ENCODE results near the gene EIF3I.
"Not testable (repeated sequence)": the region's sequence is repeated elsewhere in the genome, so short reads cannot be mapped to it uniquely, and the experiment has no call there.

The EIF3I gene

GRCh38 chr1:32263236-32263593 is 41.0 kb downstream of the EIF3I start:
- H3K36me3 ChIP-seq (ENCODE audit: control insufficient read depth in 5 of 5, insufficient read depth in 5 of 5, low read length in 5 of 5); H3K9me3 ChIP-seq (ENCODE audit: control insufficient read depth in 5 of 5, low read length in 5 of 5); H3K27me3 ChIP-seq (ENCODE audit: control insufficient read depth in 5 of 5, insufficient read depth in 4 of 5, low read length in 5 of 5); H3K27ac ChIP-seq (ENCODE audit: low read depth, low read length); H3K4me1 ChIP-seq (ENCODE audit: control insufficient read depth in 5 of 5, insufficient read depth in 5 of 5, low read length in 5 of 5); H3K4me3 ChIP-seq (ENCODE audit: low read depth in 1 of 5, low read length in 5 of 5); H3K9ac ChIP-seq (ENCODE audit: low read length in 5 of 5): not testable (repeated sequence)

- H3K4me3 ChIP-seq (ENCODE audit: low read depth in 1 of 5, low read length in 5 of 5): no peak overlapping the region
- no peaks in the 10 kb centered on the region for H3K27me3 ChIP-seq (ENCODE audit: control insufficient read depth in 5 of 5, insufficient read depth in 4 of 5, low read length in 5 of 5)
- H3K27ac ChIP-seq (ENCODE audit: low read depth, low read length): no peak overlapping the region
- H3K36me3 ChIP-seq (ENCODE audit: control insufficient read depth in 5 of 5, insufficient read depth in 5 of 5, low read length in 5 of 5): no peaks in the 10 kb centered on the region
- H3K9me3 ChIP-seq (ENCODE audit: control insufficient read depth in 5 of 5, low read length in 5 of 5): no peaks in the 10 kb centered on the region
- no peak overlapping the region for H3K9ac ChIP-seq (ENCODE audit: low read length in 5 of 5)
- peaks cover 0 to 5% (median 0%) of the 10 kb centered on the region in 5 donors for H3K4me1 ChIP-seq (ENCODE audit: control insufficient read depth in 5 of 5, insufficient read depth in 5 of 5, low read length in 5 of 5)
These were observed 41.5 kb downstream of the EIF3I start for GRCh38 chr1:32263744-32264143.

GRCh38 chr1:32265846-32266245 is 43.6 kb downstream of the EIF3I start:
- Histone ChIP-seq H3K27me3 (ENCODE audit: control insufficient read depth in 5 of 5, insufficient read depth in 4 of 5, low read length in 5 of 5) (no peaks in the 10 kb centered on the region), H3K27ac (ENCODE audit: low read depth, low read length) (no peak overlapping the region), H3K9ac (ENCODE audit: low read length in 5 of 5) (no peak overlapping the region), H3K4me3 (ENCODE audit: low read depth in 1 of 5, low read length in 5 of 5) (no peak overlapping the region), H3K36me3 (ENCODE audit: control insufficient read depth in 5 of 5, insufficient read depth in 5 of 5, low read length in 5 of 5) (no peaks in the 10 kb centered on the region), H3K4me1 (ENCODE audit: control insufficient read depth in 5 of 5, insufficient read depth in 5 of 5, low read length in 5 of 5) (peaks cover 0 to 5% (median 0%) of the 10 kb centered on the region in 5 donors), H3K9me3 (ENCODE audit: control insufficient read depth in 5 of 5, low read length in 5 of 5) (no peaks in the 10 kb centered on the region)

- Histone ChIP-seq H3K4me3 (ENCODE audit: low read depth in 1 of 5, low read length in 5 of 5) (no peak overlapping the region), H3K27me3 (ENCODE audit: control insufficient read depth in 5 of 5, insufficient read depth in 4 of 5, low read length in 5 of 5) (peaks cover 0 to 1% (median 0%) of the 10 kb centered on the region in 5 donors), H3K9me3 (ENCODE audit: control insufficient read depth in 5 of 5, low read length in 5 of 5) (no peaks in the 10 kb centered on the region), H3K4me1 (ENCODE audit: control insufficient read depth in 5 of 5, insufficient read depth in 5 of 5, low read length in 5 of 5) (peaks cover 0 to 5% (median 0%) of the 10 kb centered on the region in 5 donors), H3K36me3 (ENCODE audit: control insufficient read depth in 5 of 5, insufficient read depth in 5 of 5, low read length in 5 of 5) (no peaks in the 10 kb centered on the region), H3K9ac (ENCODE audit: low read length in 5 of 5) (no peak overlapping the region), H3K27ac (ENCODE audit: low read depth, low read length) (no peak overlapping the region)
These were observed 44.8 kb downstream of the EIF3I start for GRCh38 chr1:32266921-32267591.

- Histone ChIP-seq H3K9me3 (ENCODE audit: control insufficient read depth in 5 of 5, low read length in 5 of 5) (no peaks in the 10 kb centered on the region), H3K4me1 (ENCODE audit: control insufficient read depth in 5 of 5, insufficient read depth in 5 of 5, low read length in 5 of 5) (peaks cover 0 to 5% (median 0%) of the 10 kb centered on the region in 5 donors), H3K27ac (ENCODE audit: low read depth, low read length) (no peak overlapping the region), H3K4me3 (ENCODE audit: low read depth in 1 of 5, low read length in 5 of 5) (no peak overlapping the region), H3K9ac (ENCODE audit: low read length in 5 of 5) (no peak overlapping the region), H3K36me3 (ENCODE audit: control insufficient read depth in 5 of 5, insufficient read depth in 5 of 5, low read length in 5 of 5) (no peaks in the 10 kb centered on the region), H3K27me3 (ENCODE audit: control insufficient read depth in 5 of 5, insufficient read depth in 4 of 5, low read length in 5 of 5) (peaks cover 2 to 18% (median 16%) of the 10 kb centered on the region in 5 donors)
These were observed 47.5 kb downstream of the EIF3I start for GRCh38 chr1:32269744-32270143.

GRCh38 chr1:32272557-32273390 is 50.6 kb downstream of the EIF3I start:
- H3K4me3 ChIP-seq (ENCODE audit: low read depth in 1 of 5, low read length in 5 of 5): no peak overlapping the region
- H3K9me3 ChIP-seq (ENCODE audit: control insufficient read depth in 5 of 5, low read length in 5 of 5): no peaks in the 10 kb centered on the region
- no peak overlapping the region for H3K27ac ChIP-seq (ENCODE audit: low read depth, low read length)
- H3K4me1 ChIP-seq (ENCODE audit: control insufficient read depth in 5 of 5, insufficient read depth in 5 of 5, low read length in 5 of 5): peaks cover 0 to 6% (median 3%) of the 10 kb centered on the region in 5 donors
- no peaks in the 10 kb centered on the region for H3K36me3 ChIP-seq (ENCODE audit: control insufficient read depth in 5 of 5, insufficient read depth in 5 of 5, low read length in 5 of 5)
- peaks cover 20 to 36% (median 31%) of the 10 kb centered on the region in 5 donors for H3K27me3 ChIP-seq (ENCODE audit: control insufficient read depth in 5 of 5, insufficient read depth in 4 of 5, low read length in 5 of 5)
- H3K9ac ChIP-seq (ENCODE audit: low read length in 5 of 5): no peak overlapping the region

- Histone ChIP-seq H3K4me3 (ENCODE audit: low read depth in 1 of 5, low read length in 5 of 5) (no peak overlapping the region), H3K4me1 (ENCODE audit: control insufficient read depth in 5 of 5, insufficient read depth in 5 of 5, low read length in 5 of 5) (peaks cover 0 to 6% (median 3%) of the 10 kb centered on the region in 5 donors), H3K36me3 (ENCODE audit: control insufficient read depth in 5 of 5, insufficient read depth in 5 of 5, low read length in 5 of 5) (no peaks in the 10 kb centered on the region), H3K27me3 (ENCODE audit: control insufficient read depth in 5 of 5, insufficient read depth in 4 of 5, low read length in 5 of 5) (peaks cover 20 to 36% (median 31%) of the 10 kb centered on the region in 5 donors), H3K9me3 (ENCODE audit: control insufficient read depth in 5 of 5, low read length in 5 of 5) (no peaks in the 10 kb centered on the region), H3K9ac (ENCODE audit: low read length in 5 of 5) (no peak overlapping the region), H3K27ac (ENCODE audit: low read depth, low read length) (no peak overlapping the region)
These were observed 51.4 kb downstream of the EIF3I start for GRCh38 chr1:32273391-32274208.

- no peak overlapping the region for H3K4me3 ChIP-seq (ENCODE audit: low read depth in 1 of 5, low read length in 5 of 5)
- no peak overlapping the region for H3K27ac ChIP-seq (ENCODE audit: low read depth, low read length)
- H3K27me3 ChIP-seq (ENCODE audit: control insufficient read depth in 5 of 5, insufficient read depth in 4 of 5, low read length in 5 of 5): peaks cover 20 to 36% (median 31%) of the 10 kb centered on the region in 5 donors
- peaks cover 0 to 6% (median 3%) of the 10 kb centered on the region in 5 donors for H3K4me1 ChIP-seq (ENCODE audit: control insufficient read depth in 5 of 5, insufficient read depth in 5 of 5, low read length in 5 of 5)
- H3K9ac ChIP-seq (ENCODE audit: low read length in 5 of 5): no peak overlapping the region
- H3K36me3 ChIP-seq (ENCODE audit: control insufficient read depth in 5 of 5, insufficient read depth in 5 of 5, low read length in 5 of 5): no peaks in the 10 kb centered on the region
- H3K9me3 ChIP-seq (ENCODE audit: control insufficient read depth in 5 of 5, low read length in 5 of 5): no peaks in the 10 kb centered on the region
These were observed 52.6 kb downstream of the EIF3I start for GRCh38 chr1:32274646-32275340.

- H3K27ac ChIP-seq (ENCODE audit: low read depth, low read length): no peak overlapping the region
- H3K9ac ChIP-seq (ENCODE audit: low read length in 5 of 5): no peak overlapping the region
- H3K4me3 ChIP-seq (ENCODE audit: low read depth in 1 of 5, low read length in 5 of 5): no peak overlapping the region
- H3K27me3 ChIP-seq (ENCODE audit: control insufficient read depth in 5 of 5, insufficient read depth in 4 of 5, low read length in 5 of 5): peaks cover 20 to 36% (median 31%) of the 10 kb centered on the region in 5 donors
- H3K36me3 ChIP-seq (ENCODE audit: control insufficient read depth in 5 of 5, insufficient read depth in 5 of 5, low read length in 5 of 5): no peaks in the 10 kb centered on the region
- H3K9me3 ChIP-seq (ENCODE audit: control insufficient read depth in 5 of 5, low read length in 5 of 5): no peaks in the 10 kb centered on the region
- peaks cover 0 to 6% (median 3%) of the 10 kb centered on the region in 5 donors for H3K4me1 ChIP-seq (ENCODE audit: control insufficient read depth in 5 of 5, insufficient read depth in 5 of 5, low read length in 5 of 5)
These were observed 53.2 kb downstream of the EIF3I start for GRCh38 chr1:32275424-32275823.
